ENCODE measurements around the gene ZSCAN23.
"Not testable (repeated sequence)": the region's sequence is repeated elsewhere in the genome, so short reads cannot be mapped to it uniquely, and the experiment has no call there.

Gene ZSCAN23

DNA sequence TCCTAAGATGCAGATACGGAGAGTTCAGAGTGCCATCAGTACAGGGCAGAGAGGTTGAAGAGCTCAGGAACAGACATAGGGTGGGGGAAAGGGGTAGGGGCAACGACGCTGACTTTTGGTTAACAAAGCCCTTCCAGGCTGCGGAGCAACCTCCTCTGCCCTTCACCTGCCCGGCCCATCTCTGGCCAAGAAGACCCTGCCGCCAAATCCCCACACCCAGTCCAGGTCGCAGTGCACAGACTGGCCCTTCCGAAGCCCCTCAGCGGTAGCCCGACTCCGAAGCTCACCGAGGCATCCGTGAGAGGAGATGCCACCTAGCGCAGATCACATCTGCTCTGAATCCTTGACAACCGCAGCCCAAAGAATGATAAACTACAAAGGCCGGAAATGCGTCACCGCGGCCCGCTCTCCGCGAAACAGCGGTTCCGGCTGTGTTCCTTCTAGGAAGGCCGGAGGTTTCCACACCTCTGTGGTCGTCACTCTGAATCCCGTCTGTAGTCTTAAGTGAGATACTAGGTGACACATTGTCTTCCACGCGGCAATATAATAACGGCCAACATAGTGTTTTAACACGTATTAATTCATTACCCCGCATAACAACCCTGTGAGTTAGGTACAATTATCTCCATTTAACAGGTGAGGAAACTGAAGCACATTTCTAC is at the start of gene ZSCAN23:
ZSCAN23 (minus strand) TSS at position 380 of the 662 bp plus-strand sequence. CDS start 7,225 bp downstream, outside the sequence.
- DNase-seq: no peak

GRCh38 chr6:28491984-28492317 is 48.7 kb upstream of the ZSCAN23 start:
- no peak for DNase-seq

- no peak for DNase-seq
These were observed 47.1 kb upstream of the ZSCAN23 start for GRCh38 chr6:28490205-28490890.

DNA sequence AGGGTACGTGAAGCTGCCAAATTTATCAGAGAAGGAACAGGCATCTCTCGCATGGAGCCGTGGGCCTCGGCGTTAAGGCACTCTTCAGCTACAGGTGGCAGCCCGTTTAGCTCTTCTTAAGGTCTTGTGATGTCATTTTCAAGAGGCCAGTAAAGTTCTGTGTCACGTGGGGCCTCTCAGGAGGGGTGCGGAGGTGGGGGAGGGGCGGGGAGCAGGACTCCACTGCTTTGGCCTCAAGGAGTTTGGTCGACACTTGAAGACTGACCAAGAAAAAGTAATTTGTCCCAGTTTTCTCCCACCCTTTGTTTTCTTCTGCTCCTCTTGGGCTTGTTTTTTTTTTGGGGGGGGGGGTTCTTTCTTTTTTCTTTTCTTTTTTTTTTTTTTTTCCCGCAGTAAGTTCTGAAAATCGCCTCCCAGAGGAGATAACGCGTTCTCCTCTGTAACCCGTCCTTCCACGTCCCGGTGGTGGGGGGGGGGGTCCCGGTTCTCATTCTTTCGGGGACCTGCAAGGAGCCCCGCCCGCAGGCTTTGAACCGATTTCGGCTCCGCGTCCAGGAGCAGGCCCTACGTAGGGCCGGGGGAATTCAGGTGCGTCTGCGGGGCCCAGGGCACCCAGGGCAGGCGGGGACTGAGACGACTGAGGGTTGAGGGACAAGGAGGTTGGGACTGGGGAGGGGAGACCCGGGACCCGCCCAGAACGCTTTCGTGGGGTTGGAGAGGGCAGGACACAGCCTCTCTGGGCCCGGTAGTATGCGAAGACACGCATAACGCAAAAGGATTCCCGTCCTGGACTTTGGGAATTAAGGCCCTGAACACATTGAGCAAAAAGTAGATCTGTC is 46.3 kb upstream of the ZSCAN23 start:
- DNase-seq: no peak

DNA sequence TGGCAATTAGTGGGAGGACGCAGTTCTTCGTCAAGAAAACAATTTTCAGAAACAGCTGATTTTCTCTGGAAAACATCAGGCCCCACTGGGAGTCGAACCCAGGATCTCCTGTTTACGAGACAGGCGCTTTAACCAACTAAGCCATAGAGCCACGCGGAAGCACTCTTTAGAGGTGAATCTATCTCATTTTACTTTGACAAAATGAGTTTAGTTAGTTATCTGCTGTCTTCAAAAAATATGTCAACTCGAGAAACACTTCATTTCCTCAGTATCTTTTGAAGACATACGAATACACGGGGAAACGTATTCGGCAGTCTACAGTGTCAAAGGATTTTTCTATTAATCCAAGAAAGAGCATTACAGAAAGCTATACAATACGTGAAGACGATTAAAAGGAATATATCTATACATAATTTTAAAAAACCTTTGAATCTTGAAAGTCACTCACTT is 45.6 kb upstream of the ZSCAN23 start:
- DNase-seq: no peak

DNA sequence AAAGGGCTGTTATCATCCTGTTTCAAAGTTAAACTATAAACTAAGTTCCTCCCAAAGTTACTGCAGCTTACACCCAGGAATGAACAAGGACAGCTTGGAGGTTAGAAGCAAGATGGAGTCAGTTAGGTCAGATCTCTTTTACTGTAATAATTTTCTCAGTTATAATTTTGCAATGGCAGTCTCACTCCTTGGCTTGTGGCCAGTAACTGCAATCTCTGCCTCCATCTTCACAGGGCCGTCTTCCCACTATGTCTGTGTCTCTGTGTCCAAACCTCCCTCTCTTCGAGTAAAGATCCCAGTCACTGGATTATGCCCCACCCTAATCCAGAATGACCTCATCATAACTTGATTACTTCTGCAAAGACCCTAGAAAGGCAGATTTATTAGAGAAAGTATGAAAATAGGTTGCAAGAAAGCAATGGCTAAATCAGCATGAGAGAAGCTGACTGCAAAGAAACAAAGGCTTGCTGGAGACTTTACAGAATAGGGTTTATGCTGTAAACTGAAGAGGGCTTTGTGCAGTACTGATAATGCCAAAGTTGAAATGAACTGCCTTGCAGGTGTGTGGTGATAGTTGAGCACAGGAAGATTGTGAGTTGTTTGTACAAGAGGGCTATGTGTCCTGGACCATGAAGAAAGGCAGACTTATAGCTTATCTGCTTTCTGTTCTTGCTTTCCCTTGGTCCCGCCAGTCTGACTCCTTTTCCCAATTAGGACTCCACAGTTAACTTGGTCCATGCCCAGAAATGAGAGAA is 43.9 kb upstream of the ZSCAN23 start:
- no peak for DNase-seq

DNA sequence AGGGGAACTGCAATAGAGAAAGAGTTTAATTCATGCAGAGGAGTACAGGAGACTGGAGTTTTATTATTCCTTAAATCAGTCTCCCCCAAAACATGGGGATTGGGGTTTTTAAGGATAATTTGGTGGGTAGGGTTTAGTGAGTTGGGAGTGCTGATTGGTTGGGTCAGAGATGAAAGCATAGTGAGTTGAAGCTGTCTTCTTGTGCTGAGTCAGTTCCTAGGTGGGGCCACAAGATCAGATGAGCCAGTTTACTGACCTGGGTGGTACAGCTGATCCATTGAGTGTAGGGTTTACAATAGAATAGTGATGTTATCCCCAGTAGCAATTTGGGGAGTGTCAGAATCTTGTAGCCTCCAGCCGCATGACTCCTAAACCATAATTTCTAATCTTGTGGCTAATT is 43.2 kb upstream of the ZSCAN23 start:
- DNase-seq: no peak

- DNase-seq: no peak
These were observed 42.2 kb upstream of the ZSCAN23 start for GRCh38 chr6:28485482-28485881.

GRCh38 chr6:28480253-28480932 is 37.1 kb upstream of the ZSCAN23 start:
- DNase-seq: no peak

- DNase-seq: no peak
These were observed 35.2 kb upstream of the ZSCAN23 start for GRCh38 chr6:28478518-28478917.

GRCh38 chr6:28474441-28475219 is 31.3 kb upstream of the ZSCAN23 start:
- no peak for DNase-seq

DNA sequence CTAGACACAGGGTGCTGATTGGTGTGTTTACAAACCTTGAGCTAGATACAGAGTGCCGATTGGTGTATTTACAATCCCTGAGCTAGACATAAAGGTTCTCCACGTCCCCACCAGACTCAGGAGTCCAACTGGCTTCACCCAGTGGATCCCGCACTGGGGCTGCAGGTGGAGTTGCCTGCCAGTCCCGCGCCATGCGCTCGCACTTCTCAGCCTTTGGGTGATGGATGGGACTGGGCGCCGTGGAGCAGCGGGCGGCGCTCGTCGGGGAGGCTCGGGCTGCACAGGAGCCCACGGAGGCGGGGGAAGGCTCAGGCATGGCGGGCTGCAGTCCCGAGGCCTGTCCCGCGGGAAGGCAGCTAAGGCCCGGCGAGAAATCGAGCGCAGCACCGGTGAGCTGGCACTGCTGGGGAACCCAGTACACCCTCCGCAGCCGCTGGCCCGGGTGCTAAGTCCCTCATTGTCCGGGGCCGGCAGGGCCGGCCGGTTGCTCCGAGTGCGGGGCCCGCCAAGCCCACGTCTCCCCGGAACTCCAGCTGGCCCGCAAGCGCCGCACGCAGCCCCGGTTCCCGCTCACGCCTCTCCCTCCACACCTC is 26.0 kb upstream of the ZSCAN23 start:
- not testable (repeated sequence) for DNase-seq

DNA sequence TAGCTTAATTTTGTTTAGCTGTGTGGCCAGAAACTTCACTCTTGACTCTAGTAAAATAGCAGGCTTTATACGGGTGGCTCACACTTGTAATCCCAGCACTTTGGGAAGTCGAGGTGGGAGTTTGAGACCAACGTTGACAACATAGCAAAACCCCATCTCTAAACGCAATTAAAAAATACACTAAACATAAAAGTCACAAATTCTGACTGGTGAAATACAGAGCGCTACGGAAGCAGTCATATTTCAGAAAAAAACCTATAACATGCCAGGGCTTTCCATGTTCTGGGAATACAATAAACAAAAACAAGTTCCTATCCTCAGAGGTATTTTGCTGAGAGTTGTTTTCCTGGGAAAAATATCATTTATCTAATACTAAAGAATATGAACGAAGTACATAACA is 24.8 kb upstream of the ZSCAN23 start:
- no peak for DNase-seq

- DNase-seq: no peak
These were observed 19.1 kb upstream of the ZSCAN23 start for GRCh38 chr6:28462401-28462800.

- DNase-seq: no peak
These were observed 15.3 kb upstream of the ZSCAN23 start for GRCh38 chr6:28458568-28458967.

DNA sequence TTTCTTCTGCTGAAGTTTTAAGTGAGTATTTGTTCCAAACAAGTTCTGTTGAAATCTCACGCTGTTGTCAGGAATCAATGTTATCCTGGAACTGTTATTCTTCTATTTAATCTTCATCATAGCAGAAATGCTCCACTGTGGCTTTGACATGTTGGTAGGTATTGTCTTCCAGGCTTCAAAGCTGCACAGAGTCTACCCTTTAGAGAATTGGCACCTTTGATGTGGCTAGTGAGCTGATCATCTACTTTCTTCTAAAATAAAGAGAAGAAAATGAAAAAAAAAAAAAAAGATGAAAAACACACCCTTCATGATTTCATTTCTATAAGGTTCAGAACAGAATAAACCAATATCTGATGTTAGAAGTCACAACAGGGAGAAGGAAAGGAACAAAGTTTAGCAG is 5.8 kb upstream of the ZSCAN23 start:
- DNase-seq: no peak

- DNase-seq: not testable (repeated sequence)
These were observed 4.2 kb upstream of the ZSCAN23 start for GRCh38 chr6:28447512-28447906.

- DNase-seq: no peak
These were observed 3.7 kb upstream of the ZSCAN23 start for GRCh38 chr6:28446818-28447511.

- DNase-seq: not testable (repeated sequence)
These were observed 1.5 kb upstream of the ZSCAN23 start for GRCh38 chr6:28444759-28445158.

DNA sequence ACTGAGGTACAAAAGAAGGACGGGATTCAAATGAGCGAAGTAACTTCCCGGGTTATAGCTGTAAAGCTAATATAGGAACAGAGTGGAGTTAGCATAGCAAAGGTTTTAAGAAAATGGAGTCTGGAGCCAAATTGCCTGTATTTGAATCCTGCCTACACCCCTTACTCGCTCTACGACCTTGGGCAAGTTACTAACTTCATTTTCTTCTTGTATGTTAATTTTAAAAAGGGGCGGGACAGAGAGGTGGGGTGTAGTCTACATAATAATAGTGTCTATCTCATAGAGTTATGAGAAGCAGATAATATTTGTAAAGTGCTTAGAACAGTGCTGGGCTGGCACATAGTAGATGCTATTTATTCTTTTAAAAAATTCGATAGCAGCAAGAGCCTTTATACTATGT is 705 bp downstream of the ZSCAN23 start:
- no peak for DNase-seq

DNA sequence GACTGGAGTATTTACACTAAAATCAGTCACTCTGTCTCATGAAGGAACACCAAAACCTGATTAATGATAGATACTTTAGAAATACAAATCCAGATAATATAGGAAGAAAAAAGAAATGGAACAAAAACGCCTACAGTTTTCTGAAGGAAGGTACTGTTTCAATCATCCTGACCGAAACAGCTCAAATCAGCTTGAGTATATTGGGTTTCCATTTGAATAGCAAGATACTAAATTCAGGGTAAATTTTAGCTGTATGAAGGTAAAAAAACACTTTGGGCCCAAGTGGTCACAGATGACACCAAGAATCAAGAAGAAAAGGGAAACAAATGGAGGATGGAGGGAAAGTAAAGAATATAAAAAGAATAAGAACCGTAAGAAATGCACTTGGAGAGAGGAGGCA is 6.9 kb downstream of the ZSCAN23 start:
- no peak for DNase-seq
